NT2/D1 (cell line): Measurements from ENCODE around the gene CGNL1.

Source experiments
- YY1 ChIP-seq: IDR thresholded peaks from 2 replicates; pipeline ENCODE4 v1.6.1; 2011; ENCODE audit not compliant: insufficient read length, insufficient read depth
- ZNF274 ChIP-seq: IDR thresholded peaks from 2 replicates; pipeline ENCODE4 v1.6.1; 2011; ENCODE audit warnings: mild to moderate bottlenecking, low read depth, low read length

- TF ChIP-seq YY1 = no peak
- no peak for TF ChIP-seq ZNF274
These were observed 48.5 kb downstream of the CGNL1 start for GRCh38 chr15:57424628-57425405.
